ENCODE data around the gene CD3G. TPM values are rescaled to one million over a fixed set of nuclear protein-coding genes. Genes with fewer than 3 reads are reported as not detected.

Gene CD3G
- total RNA-seq = under 1 TPM in 3 of 4 donors, not detected in 1; 0.13 to 0.33 (median 0.23) TPM

DNA sequence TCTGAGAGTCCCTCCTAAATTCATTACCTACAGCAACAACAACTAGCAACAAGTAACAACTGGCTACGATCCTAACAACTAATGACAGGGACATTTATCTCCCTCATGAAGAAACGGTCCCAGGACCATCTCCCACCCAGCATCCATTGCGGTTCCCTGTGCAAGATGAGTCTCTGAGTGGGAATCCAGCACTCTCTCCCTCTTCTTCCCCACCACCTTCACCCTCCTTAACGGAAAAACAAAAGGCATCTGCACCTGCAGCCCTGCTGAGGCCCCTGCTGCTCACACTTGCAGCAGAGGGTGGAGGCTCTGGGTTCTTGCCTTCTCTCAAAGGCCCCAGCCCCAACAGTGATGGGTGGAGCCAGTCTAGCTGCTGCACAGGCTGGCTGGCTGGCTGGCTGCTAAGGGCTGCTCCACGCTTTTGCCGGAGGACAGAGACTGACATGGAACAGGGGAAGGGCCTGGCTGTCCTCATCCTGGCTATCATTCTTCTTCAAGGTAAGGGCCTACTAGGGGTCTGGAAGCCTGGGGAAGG, at the start of gene CD3G:
CD3G (plus strand) TSS at position 364 of the 535 bp plus-strand sequence; CDS start at position 444, 80 bp downstream.
- 78% methylated on average over 6 of the region's 6 CpGs for WGBS
- intact Hi-C loops (cut with DNase I) = no loop called here
- H3K4me3 ChIP-seq = no peak within 1 kb of the TSS

DNA sequence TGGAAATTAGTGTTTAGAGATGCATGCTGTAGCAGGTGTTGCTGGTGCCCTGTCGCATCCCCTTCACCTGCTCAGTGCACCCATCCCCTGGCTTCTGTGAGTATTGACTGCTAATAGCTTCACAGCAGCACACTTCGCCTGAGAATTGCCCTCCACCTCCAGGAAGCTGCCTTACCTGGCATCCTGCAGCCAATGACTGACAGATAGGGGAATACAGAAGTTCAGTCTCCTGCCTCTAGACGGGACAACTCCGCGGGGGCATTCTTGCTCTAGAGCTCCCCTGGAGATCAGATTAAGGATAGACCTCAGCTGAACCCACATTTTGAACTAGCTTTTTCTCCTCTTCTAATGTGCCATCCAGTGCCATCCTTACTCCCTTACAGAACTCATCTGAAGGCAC, 48.9 kb upstream of the CD3G start:
- Histone ChIP-seq H3K9me3 (no peaks in the 10 kb centered on the region), H3K4me3 (no peak overlapping the region), H3K36me3 (no peaks in the 10 kb centered on the region), H3K27ac (replicated peaks in 1 of 4) (no peak overlapping the region), H3K27me3 (peaks cover 0 to 20% (median 0%) of the 10 kb centered on the region in 4 donors), H3K4me1 (no peaks in the 10 kb centered on the region)
- no peak for DNase-seq (ENCODE audit: extremely low spot score)
- intact Hi-C loops (cut with DNase I) = no loop called here
- WGBS = 61% methylated on average over 5 of the region's 5 CpGs
- no peak for TF ChIP-seq EP300 (IDR thresholded peaks at IDR 0.05)
- no peak for TF ChIP-seq POLR2AphosphoS5 (IDR thresholded peaks at IDR 0.05)
- no peak for TF ChIP-seq POLR2A (IDR thresholded peaks at IDR 0.05; ENCODE audit: low read depth)
- TF ChIP-seq CTCF (IDR thresholded peaks at IDR 0.05) = no peak

More for the DNA sequence above, at the start of gene CD3G:
- Histone ChIP-seq H3K9me3 (no peaks in the 10 kb centered on the region), H3K27ac (replicated peaks in 1 of 4) (no peak within 1 kb of the TSS), H3K27me3 (peaks cover 0 to 45% (median 0%) of the 10 kb centered on the region in 4 donors), H3K36me3 (no peaks in the 10 kb centered on the region), H3K4me1 (no peaks in the 10 kb centered on the region)
- DNase-seq (ENCODE audit: extremely low spot score) = peak; percentile 89
- TF ChIP-seq CTCF (IDR thresholded peaks at IDR 0.05) = no peak
- no peak for TF ChIP-seq EP300 (IDR thresholded peaks at IDR 0.05)
- TF ChIP-seq POLR2AphosphoS5 (IDR thresholded peaks at IDR 0.05) = no peak
- TF ChIP-seq POLR2A (IDR thresholded peaks at IDR 0.05; ENCODE audit: low read depth) = no peak

GRCh38 chr11:118295815-118296454, 48.2 kb upstream of the CD3G start:
- intact Hi-C loops (cut with DNase I) = no loop called here
- TF ChIP-seq CTCF (IDR thresholded peaks at IDR 0.05) (peak in 2 of 3 experiments; percentile 18 to 31), POLR2A (IDR thresholded peaks at IDR 0.05; ENCODE audit: low read depth) (no peak)
- 70% methylated on average over 3 of the region's 3 CpGs for WGBS

DNA sequence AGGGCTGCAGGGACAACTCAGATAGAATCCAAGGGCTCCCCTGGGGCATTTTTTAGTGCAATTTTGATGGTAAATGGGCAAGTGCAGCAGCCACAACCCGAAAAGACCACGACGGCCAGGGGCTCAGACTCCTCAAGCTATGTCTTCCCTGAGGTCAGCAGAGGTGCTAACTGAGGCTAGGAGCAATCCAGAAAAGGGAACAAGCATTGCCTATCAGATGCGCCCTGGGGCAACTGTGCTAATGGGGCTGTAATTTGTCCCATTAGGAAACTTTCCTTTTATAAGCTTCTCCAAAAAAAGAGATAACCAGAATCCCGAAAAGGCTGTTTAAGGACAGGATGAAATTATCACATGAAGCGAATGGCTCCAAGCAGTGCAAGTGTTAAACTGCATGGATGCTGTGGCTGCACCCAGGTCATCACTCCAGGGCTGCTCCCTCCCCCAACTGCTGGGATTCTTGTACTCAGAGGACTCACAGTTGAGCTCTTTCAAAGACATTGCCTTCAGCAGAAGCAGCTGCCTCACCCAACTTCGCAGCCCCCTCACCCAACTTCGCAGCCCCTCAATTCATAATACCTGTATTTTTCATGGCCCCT, 42.4 kb upstream of the CD3G start:
- intact Hi-C loops (cut with DNase I) = no loop called here
- WGBS = 56% methylated on average over 8 of the region's 8 CpGs
- Histone ChIP-seq H3K27ac (replicated peaks in 1 of 4) (no peak overlapping the region), H3K9me3 (no peaks in the 10 kb centered on the region), H3K4me3 (no peak overlapping the region), H3K36me3 (no peaks in the 10 kb centered on the region), H3K4me1 (no peaks in the 10 kb centered on the region), H3K27me3 (peaks cover 0 to 29% (median 0%) of the 10 kb centered on the region in 4 donors)
- peak; percentile 88 for DNase-seq (ENCODE audit: extremely low spot score)
- no peak for TF ChIP-seq CTCF (IDR thresholded peaks at IDR 0.05)
- TF ChIP-seq POLR2A (IDR thresholded peaks at IDR 0.05; ENCODE audit: low read depth) = no peak
- no peak for TF ChIP-seq POLR2AphosphoS5 (IDR thresholded peaks at IDR 0.05)
- no peak for TF ChIP-seq EP300 (IDR thresholded peaks at IDR 0.05)

More at GRCh38 chr11:118295815-118296454, 48.2 kb upstream of the CD3G start:
- Histone ChIP-seq H3K27ac (replicated peaks in 1 of 4) (no peak overlapping the region), H3K4me1 (no peaks in the 10 kb centered on the region), H3K27me3 (peaks cover 0 to 20% (median 0%) of the 10 kb centered on the region in 4 donors), H3K4me3 (no peak overlapping the region), H3K36me3 (no peaks in the 10 kb centered on the region), H3K9me3 (no peaks in the 10 kb centered on the region)
- DNase-seq (ENCODE audit: extremely low spot score) = no peak
